ENCODE measurements around the gene TENT4A.

DNA sequence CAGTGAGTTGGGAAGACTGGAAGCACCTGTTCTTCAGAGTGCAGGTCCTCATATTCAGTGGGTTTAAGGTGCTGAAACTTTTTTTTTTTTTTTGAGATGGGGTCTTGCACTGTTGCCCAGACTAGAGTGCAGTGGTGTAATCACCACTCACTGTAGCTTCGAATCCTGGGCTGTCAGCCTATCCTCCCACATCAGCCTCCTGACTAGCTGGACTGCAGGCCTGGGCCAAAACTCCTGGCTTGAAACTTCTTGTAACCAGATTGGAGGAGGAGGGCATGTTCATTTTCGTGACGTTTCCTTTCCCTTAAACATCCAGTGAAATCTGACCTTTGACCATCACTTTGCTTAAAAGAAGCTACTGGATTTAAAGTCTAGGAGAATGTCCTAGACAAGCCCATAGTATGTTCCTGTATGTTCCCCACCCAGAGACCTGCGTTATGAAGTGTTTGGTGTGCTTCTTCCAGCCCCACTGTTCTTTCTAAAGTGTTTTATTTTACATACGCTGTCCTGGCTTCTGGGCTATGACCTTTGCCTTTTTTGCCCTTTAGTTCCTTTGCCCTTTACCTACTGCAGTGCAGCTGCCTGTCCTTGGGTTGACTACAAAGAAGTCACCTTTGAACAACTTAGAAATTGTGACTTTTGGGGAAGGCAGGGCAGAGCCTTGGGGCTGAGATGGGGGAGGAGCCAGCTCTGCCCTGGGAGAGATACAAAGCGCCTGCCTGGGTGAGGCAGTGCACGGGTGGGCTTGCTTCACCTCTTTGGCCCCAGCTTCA, 18.4 kb downstream of the TENT4A start:
- TF ChIP-seq, protein P1, sequence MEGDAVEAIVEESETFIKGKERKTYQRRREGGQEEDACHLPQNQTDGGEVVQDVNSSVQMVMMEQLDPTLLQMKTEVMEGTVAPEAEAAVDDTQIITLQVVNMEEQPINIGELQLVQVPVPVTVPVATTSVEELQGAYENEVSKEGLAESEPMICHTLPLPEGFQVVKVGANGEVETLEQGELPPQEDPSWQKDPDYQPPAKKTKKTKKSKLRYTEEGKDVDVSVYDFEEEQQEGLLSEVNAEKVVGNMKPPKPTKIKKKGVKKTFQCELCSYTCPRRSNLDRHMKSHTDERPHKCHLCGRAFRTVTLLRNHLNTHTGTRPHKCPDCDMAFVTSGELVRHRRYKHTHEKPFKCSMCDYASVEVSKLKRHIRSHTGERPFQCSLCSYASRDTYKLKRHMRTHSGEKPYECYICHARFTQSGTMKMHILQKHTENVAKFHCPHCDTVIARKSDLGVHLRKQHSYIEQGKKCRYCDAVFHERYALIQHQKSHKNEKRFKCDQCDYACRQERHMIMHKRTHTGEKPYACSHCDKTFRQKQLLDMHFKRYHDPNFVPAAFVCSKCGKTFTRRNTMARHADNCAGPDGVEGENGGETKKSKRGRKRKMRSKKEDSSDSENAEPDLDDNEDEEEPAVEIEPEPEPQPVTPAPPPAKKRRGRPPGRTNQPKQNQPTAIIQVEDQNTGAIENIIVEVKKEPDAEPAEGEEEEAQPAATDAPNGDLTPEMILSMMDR (IDR thresholded peaks at IDR 0.05), result no peak
- TF ChIP-seq POLR2A (IDR thresholded peaks at IDR 0.05), result no peak

All from esophagus squamous epithelium (tissue), 4 donors.